ENCODE results near the gene ARHGEF12.
"Not testable (repeated sequence)": the region's sequence is repeated elsewhere in the genome, so short reads cannot be mapped to it uniquely, and the experiment has no call there.

Gene ARHGEF12

GRCh38 chr11:120492486-120492885 lies 156.3 kb downstream of the ARHGEF12 start:
- H3K9me3 ChIP-seq (ENCODE audit: control insufficient read depth, low read length): no peaks in the 10 kb centered on the region
- no peaks in the 10 kb centered on the region for H3K4me1 ChIP-seq (ENCODE audit: control insufficient read depth, insufficient read depth, low read length, poor library complexity, severe bottlenecking)
- WGBS, 2 experiments (ENCODE audit: insufficient coverage in 2 of 2): 100% methylated on average over 1 of the region's 3 CpGs
- H3K4me3 ChIP-seq (ENCODE audit: extremely low read depth, insufficient read depth, low read length, poor library complexity, severe bottlenecking): no peak overlapping the region
- H3K27ac ChIP-seq (ENCODE audit: low read depth, low read length, severe bottlenecking): no peak overlapping the region
- peaks cover 18% of the 10 kb centered on the region for H3K36me3 ChIP-seq (ENCODE audit: control insufficient read depth, insufficient read depth, low read length)

DNA sequence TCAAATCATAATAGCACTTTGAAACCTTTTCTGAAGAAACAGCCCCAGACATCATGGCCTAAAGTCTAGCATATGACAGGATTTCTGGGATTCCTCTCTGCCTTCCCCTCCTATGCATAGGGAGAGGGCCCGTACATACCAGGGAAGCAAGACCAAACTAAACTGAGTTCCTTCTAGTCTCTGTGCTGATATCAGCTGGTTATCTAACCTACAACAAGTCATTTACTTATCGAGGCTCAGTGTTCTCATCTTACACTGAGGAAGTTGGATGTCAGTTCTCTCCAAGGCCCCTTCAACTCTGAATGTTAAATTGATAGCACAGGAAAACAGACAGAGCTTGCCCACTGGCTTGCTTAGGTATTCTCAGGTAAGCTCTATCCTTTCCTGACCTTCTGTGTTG lies 158.4 kb downstream of the ARHGEF12 start:
- Histone ChIP-seq H3K4me3 (ENCODE audit: extremely low read depth, insufficient read depth, low read length, poor library complexity, severe bottlenecking) (no peak overlapping the region), H3K36me3 (ENCODE audit: control insufficient read depth, insufficient read depth, low read length) (peaks cover 11% of the 10 kb centered on the region), H3K9me3 (ENCODE audit: control insufficient read depth, low read length) (no peaks in the 10 kb centered on the region), H3K27ac (ENCODE audit: low read depth, low read length, severe bottlenecking) (no peak overlapping the region), H3K4me1 (ENCODE audit: control insufficient read depth, insufficient read depth, low read length, poor library complexity, severe bottlenecking) (no peaks in the 10 kb centered on the region)
- WGBS, 2 experiments (ENCODE audit: insufficient coverage in 2 of 2): 71 to 93% methylated on average over 1 to 2 of the region's 2 CpGs

GRCh38 chr11:120499088-120499487 lies 162.9 kb downstream of the ARHGEF12 start:
- WGBS, 2 experiments (ENCODE audit: insufficient coverage in 2 of 2): 92 to 98% methylated on average over 6 of the region's 8 CpGs
- Histone ChIP-seq H3K36me3 (ENCODE audit: control insufficient read depth, insufficient read depth, low read length) (no peaks in the 10 kb centered on the region), H3K4me3 (ENCODE audit: extremely low read depth, insufficient read depth, low read length, poor library complexity, severe bottlenecking) (no peak overlapping the region), H3K9me3 (ENCODE audit: control insufficient read depth, low read length) (no peaks in the 10 kb centered on the region), H3K4me1 (ENCODE audit: control insufficient read depth, insufficient read depth, low read length, poor library complexity, severe bottlenecking) (no peaks in the 10 kb centered on the region), H3K27ac (ENCODE audit: low read depth, low read length, severe bottlenecking) (no peak overlapping the region)

DNA sequence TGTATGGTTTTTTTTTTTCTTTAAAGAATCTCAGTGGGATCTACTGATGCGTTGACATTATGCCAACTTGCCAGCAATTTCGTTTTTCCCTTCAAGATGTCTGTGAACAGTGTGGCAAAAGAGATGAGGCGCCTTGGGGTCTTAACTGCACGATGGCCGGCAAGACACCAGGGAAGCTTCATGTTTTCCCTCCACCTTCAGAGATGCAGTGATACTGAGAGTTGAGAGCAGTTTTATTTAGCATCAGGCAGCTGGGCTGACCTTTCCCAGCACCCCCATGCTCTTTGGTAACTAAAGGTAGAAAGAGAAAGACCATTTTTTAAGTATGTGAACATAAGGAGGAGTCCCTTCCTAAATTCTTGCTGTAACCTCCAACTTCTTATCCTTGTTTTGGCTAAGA lies 163.6 kb downstream of the ARHGEF12 start:
- H3K27ac ChIP-seq (ENCODE audit: low read depth, low read length, severe bottlenecking): no peak overlapping the region

GRCh38 chr11:120500414-120501071 lies 164.3 kb downstream of the ARHGEF12 start:
- Histone ChIP-seq H3K27ac (ENCODE audit: low read depth, low read length, severe bottlenecking) (no peak overlapping the region), H3K36me3 (ENCODE audit: control insufficient read depth, insufficient read depth, low read length) (no peaks in the 10 kb centered on the region), H3K9me3 (ENCODE audit: control insufficient read depth, low read length) (no peaks in the 10 kb centered on the region), H3K4me3 (ENCODE audit: extremely low read depth, insufficient read depth, low read length, poor library complexity, severe bottlenecking) (no peak overlapping the region), H3K4me1 (ENCODE audit: control insufficient read depth, insufficient read depth, low read length, poor library complexity, severe bottlenecking) (no peaks in the 10 kb centered on the region)
- WGBS, 2 experiments (ENCODE audit: insufficient coverage in 2 of 2): 82 to 84% methylated on average over 5 to 6 of the region's 14 CpGs

More for the DNA sequence above, 163.6 kb downstream of the ARHGEF12 start:
- H3K4me3 ChIP-seq (ENCODE audit: extremely low read depth, insufficient read depth, low read length, poor library complexity, severe bottlenecking): no peak overlapping the region
- 81 to 88% methylated on average over 3 of the region's 5 CpGs for WGBS, 2 experiments (ENCODE audit: insufficient coverage in 2 of 2)
- H3K36me3 ChIP-seq (ENCODE audit: control insufficient read depth, insufficient read depth, low read length): no peaks in the 10 kb centered on the region
- H3K4me1 ChIP-seq (ENCODE audit: control insufficient read depth, insufficient read depth, low read length, poor library complexity, severe bottlenecking): no peaks in the 10 kb centered on the region
- H3K9me3 ChIP-seq (ENCODE audit: control insufficient read depth, low read length): no peaks in the 10 kb centered on the region

DNA sequence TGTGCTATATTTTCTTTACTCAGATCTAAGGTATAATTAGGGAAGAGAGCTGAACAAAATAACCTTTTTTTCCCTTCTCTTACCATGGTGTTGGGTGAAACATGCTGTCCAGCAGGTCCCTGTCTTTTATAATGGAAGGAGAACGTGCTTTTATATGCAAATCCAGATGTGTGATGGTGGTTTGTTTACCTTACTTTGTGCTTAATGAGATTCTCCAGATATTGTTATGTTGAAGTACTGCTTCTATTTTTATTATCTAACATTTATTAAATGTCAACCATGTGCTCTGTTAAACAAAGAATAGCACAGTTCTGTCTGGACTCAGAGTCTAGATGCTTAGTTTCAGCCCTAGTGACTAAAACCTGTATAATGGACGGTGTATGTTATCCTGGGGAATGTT lies 165.2 kb downstream of the ARHGEF12 start:
- Histone ChIP-seq H3K4me3 (ENCODE audit: extremely low read depth, insufficient read depth, low read length, poor library complexity, severe bottlenecking) (no peak overlapping the region), H3K27ac (ENCODE audit: low read depth, low read length, severe bottlenecking) (no peak overlapping the region), H3K36me3 (ENCODE audit: control insufficient read depth, insufficient read depth, low read length) (no peaks in the 10 kb centered on the region), H3K9me3 (ENCODE audit: control insufficient read depth, low read length) (no peaks in the 10 kb centered on the region), H3K4me1 (ENCODE audit: control insufficient read depth, insufficient read depth, low read length, poor library complexity, severe bottlenecking) (no peaks in the 10 kb centered on the region)
- WGBS, 2 experiments (ENCODE audit: insufficient coverage in 2 of 2): no CpG with 5 or more reads among the region's 2 CpGs

DNA sequence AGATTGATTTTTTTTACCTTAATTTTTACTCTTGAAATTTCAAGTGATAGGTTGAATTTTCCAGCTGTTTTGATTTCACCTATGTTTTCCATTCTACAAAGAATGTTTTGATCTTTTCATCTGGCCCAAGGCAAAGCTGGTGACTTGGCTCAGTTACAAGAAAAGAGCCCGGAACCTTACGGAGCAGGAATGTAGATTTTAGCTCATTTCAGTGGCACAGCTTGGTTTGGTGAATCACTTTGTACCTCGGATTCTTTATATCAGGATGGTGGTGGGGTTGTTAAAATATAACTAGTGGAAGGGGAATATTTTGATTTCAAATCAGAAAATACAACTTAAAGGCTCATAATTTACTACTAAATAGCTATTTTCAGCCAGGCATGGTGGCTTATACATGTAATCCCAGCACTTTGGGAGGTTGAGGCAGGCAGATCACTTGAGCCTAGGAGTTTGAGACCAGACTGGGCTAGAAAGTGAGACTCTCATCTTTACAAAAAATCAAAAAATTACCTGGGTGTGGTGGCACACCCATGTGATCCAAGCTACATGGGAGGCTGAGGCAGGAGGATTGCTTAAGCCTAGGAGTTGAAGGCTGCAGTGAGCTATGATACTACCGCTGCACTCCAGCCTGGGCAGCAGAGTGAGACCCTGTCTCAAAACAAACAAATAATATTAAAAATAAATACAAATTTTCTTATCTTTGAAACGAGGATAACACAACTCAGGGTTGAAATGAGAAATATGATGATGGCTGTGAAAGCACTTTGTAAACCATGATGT lies 166.0 kb downstream of the ARHGEF12 start:
- no peaks in the 10 kb centered on the region for H3K9me3 ChIP-seq (ENCODE audit: control insufficient read depth, low read length)
- H3K4me1 ChIP-seq (ENCODE audit: control insufficient read depth, insufficient read depth, low read length, poor library complexity, severe bottlenecking): no peaks in the 10 kb centered on the region
- H3K36me3 ChIP-seq (ENCODE audit: control insufficient read depth, insufficient read depth, low read length): no peaks in the 10 kb centered on the region
- no peak overlapping the region for H3K27ac ChIP-seq (ENCODE audit: low read depth, low read length, severe bottlenecking)
- H3K4me3 ChIP-seq (ENCODE audit: extremely low read depth, insufficient read depth, low read length, poor library complexity, severe bottlenecking): no peak overlapping the region
- 100% methylated on average over 2 of the region's 5 CpGs; no CpG with 5 or more reads in 1 of the 2 experiments for WGBS, 2 experiments (ENCODE audit: insufficient coverage in 2 of 2)

GRCh38 chr11:120503529-120503928 lies 167.3 kb downstream of the ARHGEF12 start:
- H3K27ac ChIP-seq (ENCODE audit: low read depth, low read length, severe bottlenecking); H3K4me1 ChIP-seq (ENCODE audit: control insufficient read depth, insufficient read depth, low read length, poor library complexity, severe bottlenecking); H3K4me3 ChIP-seq (ENCODE audit: extremely low read depth, insufficient read depth, low read length, poor library complexity, severe bottlenecking); H3K36me3 ChIP-seq (ENCODE audit: control insufficient read depth, insufficient read depth, low read length); H3K9me3 ChIP-seq (ENCODE audit: control insufficient read depth, low read length): not testable (repeated sequence)
- WGBS, 2 experiments (ENCODE audit: insufficient coverage in 2 of 2): 50 to 73% methylated on average over 1 to 3 of the region's 3 CpGs

GRCh38 chr11:120505801-120506425 lies 169.7 kb downstream of the ARHGEF12 start:
- no peaks in the 10 kb centered on the region for H3K36me3 ChIP-seq (ENCODE audit: control insufficient read depth, insufficient read depth, low read length)
- WGBS, 2 experiments (ENCODE audit: insufficient coverage in 2 of 2): 80 to 95% methylated on average over 3 to 4 of the region's 7 CpGs
- H3K4me3 ChIP-seq (ENCODE audit: extremely low read depth, insufficient read depth, low read length, poor library complexity, severe bottlenecking): no peak overlapping the region
- H3K27ac ChIP-seq (ENCODE audit: low read depth, low read length, severe bottlenecking): no peak overlapping the region
- no peaks in the 10 kb centered on the region for H3K4me1 ChIP-seq (ENCODE audit: control insufficient read depth, insufficient read depth, low read length, poor library complexity, severe bottlenecking)
- no peaks in the 10 kb centered on the region for H3K9me3 ChIP-seq (ENCODE audit: control insufficient read depth, low read length)

GRCh38 chr11:120509346-120510053 lies 173.3 kb downstream of the ARHGEF12 start:
- WGBS, 2 experiments (ENCODE audit: insufficient coverage in 2 of 2): 71 to 91% methylated on average over 3 to 4 of the region's 7 CpGs
- Histone ChIP-seq H3K4me1 (ENCODE audit: control insufficient read depth, insufficient read depth, low read length, poor library complexity, severe bottlenecking) (no peaks in the 10 kb centered on the region), H3K36me3 (ENCODE audit: control insufficient read depth, insufficient read depth, low read length) (no peaks in the 10 kb centered on the region), H3K27ac (ENCODE audit: low read depth, low read length, severe bottlenecking) (no peak overlapping the region), H3K9me3 (ENCODE audit: control insufficient read depth, low read length) (no peaks in the 10 kb centered on the region), H3K4me3 (ENCODE audit: extremely low read depth, insufficient read depth, low read length, poor library complexity, severe bottlenecking) (no peak overlapping the region)
